CD14-positive monocyte (primary cell): ENCODE measurements around the gene ST7. TPM values are rescaled to one million over a fixed set of nuclear protein-coding genes. Genes with fewer than 3 reads are reported as not detected.

Source experiments
- DNase-seq, 3 donors: peaks; one replicate each; pipeline ENCODE4 v3.0.0-alpha.2; 2011 to 2022
- H2AFZ ChIP-seq: 2 replicates; pipeline ENCODE4 v1.6.0; 2012; ENCODE audit warnings: mild to moderate bottlenecking, low read depth, low read length, inconsistent platforms; ENCODE audit not compliant: insufficient read depth, poor library complexity, severe bottlenecking
- H3K27ac ChIP-seq, 2 donors: 1 replicate in 1 of 2; 2 replicates in 1 of 2; pipeline ENCODE4 v1.5.1; 2012 to 2013; ENCODE audit warnings: low read length in 2 of 2, control low read depth in 1 of 2, inconsistent platforms in 1 of 2, low read depth in 1 of 2, mild to moderate bottlenecking in 1 of 2
- H3K27me3 ChIP-seq, 2 donors: one replicate each; pipeline versions ENCODE4 v1.6.0 to v1.6.1; 2011 to 2013; ENCODE audit warnings: low read length in 2 of 2; ENCODE audit not compliant: control insufficient read depth in 2 of 2, insufficient read depth in 2 of 2
- H3K36me3 ChIP-seq, 2 donors: replicated peaks in 1 of 2; 1 replicate in 1 of 2; 2 replicates in 1 of 2; pipeline versions ENCODE4 v1.5.1 to v1.6.1; 2012 to 2013; ENCODE audit warnings: low read length in 2 of 2, control low read depth in 1 of 2, inconsistent platforms in 1 of 2, mild to moderate bottlenecking in 1 of 2; ENCODE audit not compliant: insufficient read depth in 2 of 2, control insufficient read depth in 1 of 2
- H3K4me1 ChIP-seq, 2 donors: 1 replicate in 1 of 2; 2 replicates in 1 of 2; pipeline versions ENCODE4 v1.5.1 to v1.6.1; 2012 to 2013; ENCODE audit warnings: low read length in 2 of 2, control low read depth in 1 of 2, inconsistent platforms in 1 of 2, mild to moderate bottlenecking in 1 of 2, moderate library complexity in 1 of 2; ENCODE audit not compliant: insufficient read depth in 2 of 2, control insufficient read depth in 1 of 2
- H3K4me2 ChIP-seq: replicated peaks from 2 replicates; pipeline ENCODE3; 2012; ENCODE audit warnings: low read length, moderate library complexity, mild to moderate bottlenecking; ENCODE audit not compliant: poor library complexity, severe bottlenecking; ENCODE audit errors: extremely low read depth
- H3K4me3 ChIP-seq, 3 experiments: fragments of 200-600 bp in 1 of 3; sonication (generic) in 1 of 3; replicated peaks in 1 of 3; 1 replicate in 2 of 3; 2 replicates in 1 of 3; pipeline ENCODE4 v1.5.1; 2011 to 2013; ENCODE audit warnings: low read length in 3 of 3, mild to moderate bottlenecking in 3 of 3, control low read depth in 2 of 3, low read depth in 2 of 3, inconsistent platforms in 1 of 3, moderate library complexity in 1 of 3
- H3K79me2 ChIP-seq: 2 replicates; pipeline ENCODE4 v1.6.0; 2012; ENCODE audit warnings: mild to moderate bottlenecking, control low read depth, inconsistent platforms, low read length, moderate library complexity; ENCODE audit not compliant: insufficient read depth
- H3K9ac ChIP-seq: 2 replicates; pipeline ENCODE4 v1.6.0; 2017; ENCODE audit warnings: low read length, mild to moderate bottlenecking; ENCODE audit not compliant: insufficient read depth, poor library complexity, severe bottlenecking
- H3K9me3 ChIP-seq, 2 donors: replicated peaks in 1 of 2; 1 replicate in 1 of 2; 2 replicates in 1 of 2; pipeline versions ENCODE4 v1.5.1 to v1.6.1; 2012 to 2013; ENCODE audit warnings: low read length in 2 of 2, control low read depth in 1 of 2; ENCODE audit not compliant: control insufficient read depth in 1 of 2, insufficient read depth in 1 of 2
- H4K20me1 ChIP-seq: 2 replicates; pipeline ENCODE4 v1.6.0; 2012; ENCODE audit warnings: mild to moderate bottlenecking, low read length, control low read depth, moderate library complexity; ENCODE audit not compliant: insufficient read depth
- H3K27ac Mint-ChIP-seq, 7 donors: one replicate each; pipeline ENCODE4 v1.8.0; 2020; ENCODE audit warnings: mild to moderate bottlenecking in 7 of 7, mixed read lengths in 7 of 7, moderate library complexity in 6 of 7, inconsistent platforms in 2 of 7
- H3K27me3 Mint-ChIP-seq, 3 donors: one replicate each; pipeline ENCODE4 v1.8.0; 2021 to 2022; ENCODE audit warnings: low read depth in 3 of 3, mild to moderate bottlenecking in 3 of 3, mixed read lengths in 3 of 3, moderate library complexity in 3 of 3, inconsistent platforms in 1 of 3
- H3K36me3 Mint-ChIP-seq, 2 donors: one replicate each; pipeline ENCODE4 v1.8.0; 2020; ENCODE audit warnings: mixed read lengths in 2 of 2, inconsistent platforms in 1 of 2, mild to moderate bottlenecking in 1 of 2
- H3K4me1 Mint-ChIP-seq: one replicate; pipeline ENCODE4 v1.8.0; 2020; ENCODE audit warnings: mild to moderate bottlenecking, mixed read lengths
- H3K4me3 Mint-ChIP-seq, 2 donors: one replicate each; pipeline ENCODE4 v1.8.0; 2020; ENCODE audit warnings: mild to moderate bottlenecking in 2 of 2, mixed read lengths in 2 of 2, moderate library complexity in 1 of 2
- H3K9me3 Mint-ChIP-seq, 7 donors: one replicate each; pipeline ENCODE4 v1.8.0; 2020 to 2022; ENCODE audit warnings: mixed read lengths in 7 of 7, mild to moderate bottlenecking in 6 of 7, moderate library complexity in 6 of 7, inconsistent platforms in 2 of 7
- WGBS: methylation state at CpG from one replicate; pipeline ENCODE4 v1.1.5; 2013; ENCODE audit warnings: missing lambda C conversion rate; ENCODE audit not compliant: insufficient coverage; 5-methylcytosine and 5-hydroxymethylcytosine counted together
- intact Hi-C, 2 donors: fragments of 100-400 bp; cut with micrococcal nuclease; formaldehyde crosslinking; loops; one replicate each; pipeline versions ENCODE4 v1.15.0 to v1.15.1; 2023
- polyA plus RNA-seq, 3 donors: library from polyadenylated mRNA; depleted of rRNA in 1 of 3; unstranded in 2 of 3; stranded (reverse) in 1 of 3; fragments of 300-500 nt in 2 of 3; fragments of >200 nt in 1 of 3; fragmentation: Illumina TruSeq in 2 of 3; gene quantifications; 1 replicate in 2 of 3; 2 replicates in 1 of 3; pipeline ENCODE4 v1.2.3, GENCODE V29; 2012 to 2021
- TF ChIP-seq, protein P1 (sequence below): fragments of 200-600 bp; IDR thresholded peaks from one replicate; pipeline ENCODE4 v1.8.0; 2022; ENCODE audit warnings: antibody characterized with exemption, mild to moderate bottlenecking

The ST7 gene
- polyA plus RNA-seq, 3 donors = 3.6 to 5.5 (median 4.1) TPM

DNA sequence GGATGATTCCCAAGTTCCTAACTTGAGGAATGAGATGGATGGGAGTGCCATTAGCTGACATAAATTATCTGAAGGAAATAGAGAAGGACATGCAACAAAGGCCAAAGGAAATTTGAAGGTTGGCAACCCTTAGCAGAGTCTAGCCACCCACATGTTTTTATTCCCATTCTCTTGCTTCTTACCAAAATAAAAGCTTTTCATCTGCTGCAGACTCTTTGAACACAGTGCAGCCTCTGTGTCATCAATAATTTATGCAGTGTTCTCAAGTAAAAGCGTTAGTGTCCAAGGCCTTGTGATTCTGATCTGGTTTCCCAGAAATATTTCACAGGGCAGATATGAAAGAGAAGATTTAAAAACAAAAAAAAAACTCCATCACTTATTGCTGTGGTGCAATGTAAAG is 98.5 kb downstream of the ST7 start:
- Histone ChIP-seq H3K36me3 (no peaks in the 10 kb centered on the region), H2AFZ (no peak overlapping the region), H4K20me1 (no peaks in the 10 kb centered on the region), H3K79me2 (peaks cover 11% of the 10 kb centered on the region), H3K4me1 (peaks cover 16 to 18% of the 10 kb centered on the region in 2 donors), H3K4me2 (no peak overlapping the region), H3K9me3 (no peaks in the 10 kb centered on the region), H3K27me3 (no peaks in the 10 kb centered on the region), H3K9ac (no peak overlapping the region), H3K4me3 (no peak overlapping the region), H3K27ac (no peak overlapping the region)
- H3K36me3 Mint-ChIP-seq = no peaks in the 10 kb centered on the region
- DNase-seq = no peak
- WGBS = no CpG with 5 or more reads among the region's 1 CpG
- peaks cover 17% of the 10 kb centered on the region for H3K4me1 Mint-ChIP-seq
- H3K27me3 Mint-ChIP-seq = no peaks in the 10 kb centered on the region
- H3K4me3 Mint-ChIP-seq = no peak overlapping the region
- H3K9me3 Mint-ChIP-seq = peaks cover 0 to 8% (median 2%) of the 10 kb centered on the region in 7 donors
- H3K27ac Mint-ChIP-seq = no peak overlapping the region
- TF ChIP-seq, protein P1, sequence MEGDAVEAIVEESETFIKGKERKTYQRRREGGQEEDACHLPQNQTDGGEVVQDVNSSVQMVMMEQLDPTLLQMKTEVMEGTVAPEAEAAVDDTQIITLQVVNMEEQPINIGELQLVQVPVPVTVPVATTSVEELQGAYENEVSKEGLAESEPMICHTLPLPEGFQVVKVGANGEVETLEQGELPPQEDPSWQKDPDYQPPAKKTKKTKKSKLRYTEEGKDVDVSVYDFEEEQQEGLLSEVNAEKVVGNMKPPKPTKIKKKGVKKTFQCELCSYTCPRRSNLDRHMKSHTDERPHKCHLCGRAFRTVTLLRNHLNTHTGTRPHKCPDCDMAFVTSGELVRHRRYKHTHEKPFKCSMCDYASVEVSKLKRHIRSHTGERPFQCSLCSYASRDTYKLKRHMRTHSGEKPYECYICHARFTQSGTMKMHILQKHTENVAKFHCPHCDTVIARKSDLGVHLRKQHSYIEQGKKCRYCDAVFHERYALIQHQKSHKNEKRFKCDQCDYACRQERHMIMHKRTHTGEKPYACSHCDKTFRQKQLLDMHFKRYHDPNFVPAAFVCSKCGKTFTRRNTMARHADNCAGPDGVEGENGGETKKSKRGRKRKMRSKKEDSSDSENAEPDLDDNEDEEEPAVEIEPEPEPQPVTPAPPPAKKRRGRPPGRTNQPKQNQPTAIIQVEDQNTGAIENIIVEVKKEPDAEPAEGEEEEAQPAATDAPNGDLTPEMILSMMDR = no peak
- intact Hi-C loops = no loop called here

DNA sequence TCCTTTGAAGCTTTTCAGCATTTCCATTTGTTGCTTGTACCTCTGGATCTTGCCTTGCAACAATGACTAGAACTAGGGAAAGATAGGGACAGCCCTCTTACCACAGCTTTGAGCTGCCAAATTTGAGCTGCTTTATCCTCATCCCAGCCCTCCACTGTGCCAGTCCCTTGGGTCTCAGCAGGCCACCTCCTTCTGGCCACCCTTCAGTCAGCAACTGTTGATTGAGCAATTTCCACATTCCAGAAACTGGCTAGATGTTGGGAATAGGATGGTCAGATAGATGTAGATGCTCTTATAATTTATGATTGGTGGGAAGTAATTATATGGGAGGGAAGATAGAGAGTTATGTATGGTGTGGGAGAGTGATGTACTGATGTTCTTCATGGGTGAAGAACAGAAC is 100.1 kb downstream of the ST7 start:
- H3K27ac ChIP-seq = no peak overlapping the region
- peaks cover 6 to 8% of the 10 kb centered on the region in 2 donors for H3K4me1 ChIP-seq
- H3K9me3 ChIP-seq = no peaks in the 10 kb centered on the region
- peaks cover 11% of the 10 kb centered on the region for H3K79me2 ChIP-seq
- H3K4me2 ChIP-seq = no peak overlapping the region
- Mint-ChIP-seq H3K27me3 (no peaks in the 10 kb centered on the region), H3K4me3 (no peak overlapping the region), H3K36me3 (no peaks in the 10 kb centered on the region), H3K4me1 (peaks cover 7% of the 10 kb centered on the region), H3K9me3 (peaks cover 0 to 8% (median 2%) of the 10 kb centered on the region in 7 donors), H3K27ac (no peak overlapping the region)
- no peak overlapping the region for H2AFZ ChIP-seq
- no peaks in the 10 kb centered on the region for H3K27me3 ChIP-seq
- no peak for DNase-seq
- TF ChIP-seq, protein P1 = no peak
- no peak overlapping the region for H3K9ac ChIP-seq
- no peaks in the 10 kb centered on the region for H4K20me1 ChIP-seq
- no peaks in the 10 kb centered on the region for H3K36me3 ChIP-seq
- intact Hi-C loops = no loop called here
- H3K4me3 ChIP-seq = no peak overlapping the region
